ENCODE measurements around the gene SKAP1.
A peak's percentile ranks its signal among the peaks of the same experiment; 100 is the strongest.
"Not testable (repeated sequence)": the region's sequence is repeated elsewhere in the genome, so short reads cannot be mapped to it uniquely, and the experiment has no call there.

SKAP1 gene

DNA sequence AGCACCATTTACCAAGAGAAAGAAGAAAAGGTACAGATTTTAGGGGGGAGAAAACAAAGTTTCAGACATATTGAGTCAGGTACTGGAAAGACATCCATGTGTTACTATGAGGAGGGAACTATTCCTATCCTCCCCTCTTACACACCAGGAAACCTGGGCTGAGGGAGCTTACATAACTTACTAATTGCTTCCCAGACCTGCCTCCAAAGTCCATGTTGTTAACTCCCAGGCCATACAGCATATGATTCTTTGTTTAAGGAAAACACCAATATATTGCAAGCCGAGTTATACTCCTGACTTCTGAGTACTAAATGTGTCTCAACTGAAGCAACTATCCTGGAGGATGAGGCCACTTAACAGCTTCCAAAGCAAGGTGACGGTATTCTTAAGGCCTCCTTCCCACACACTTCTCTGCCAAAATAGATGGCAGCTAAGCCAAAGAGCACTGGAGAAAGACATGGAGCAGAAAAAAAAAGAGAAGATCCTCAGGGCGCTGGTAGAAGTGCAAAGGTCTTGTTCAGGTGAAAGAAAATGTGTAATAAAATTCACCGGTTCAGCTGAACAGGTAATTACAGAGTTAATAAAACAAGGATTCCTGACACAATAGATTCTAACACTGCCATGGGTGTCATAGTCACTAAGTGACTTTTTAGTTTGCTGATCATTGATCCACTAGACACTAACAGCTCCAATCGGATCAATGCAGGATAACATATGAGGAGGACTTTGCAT is 151.1 kb downstream of the SKAP1 start:
- DNase-seq: no peak

- DNase-seq: no peak
Measured at GRCh38 chr17:48276776-48277175, 153.2 kb downstream of the SKAP1 start.

DNA sequence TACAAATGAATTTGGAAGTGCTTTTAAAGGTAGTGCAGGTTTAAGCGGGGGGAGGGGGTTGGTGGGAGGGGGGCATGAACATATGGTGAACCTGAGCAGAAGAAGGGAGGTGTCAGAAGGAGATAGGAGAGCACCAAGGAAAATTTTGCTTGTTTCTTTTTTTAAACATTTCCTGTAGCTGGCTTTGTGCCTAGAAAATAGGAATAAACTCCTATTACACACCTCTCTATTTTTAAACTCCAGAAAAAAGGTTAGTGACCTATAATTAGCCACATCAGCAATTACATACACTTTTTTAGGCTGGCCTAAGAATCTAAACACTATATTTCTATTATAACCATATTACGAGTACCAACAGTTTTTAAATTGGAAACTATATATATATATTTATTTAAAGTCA is 159.1 kb downstream of the SKAP1 start:
- DNase-seq: no peak

DNA sequence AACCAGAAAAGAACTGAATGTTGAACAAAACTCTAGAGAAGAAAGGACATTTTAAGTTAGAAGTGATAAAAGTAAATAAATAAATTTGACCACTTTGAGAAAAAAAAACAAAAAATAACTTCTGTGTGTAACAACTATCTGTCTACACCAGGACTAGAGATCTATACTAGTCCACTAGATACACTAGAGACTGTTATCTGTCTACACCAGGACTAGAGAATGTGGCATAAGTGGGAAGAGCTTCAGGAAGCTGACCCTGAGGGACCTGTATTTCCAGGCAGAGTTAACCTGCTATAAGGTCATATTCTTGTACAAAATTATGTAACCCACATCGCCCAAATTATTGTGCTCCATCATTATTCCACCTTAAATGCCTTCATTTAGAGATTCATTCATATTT is 160.8 kb downstream of the SKAP1 start:
- no peak for DNase-seq

- DNase-seq: no peak
Measured at GRCh38 chr17:48263731-48264035, 166.3 kb downstream of the SKAP1 start.

DNA sequence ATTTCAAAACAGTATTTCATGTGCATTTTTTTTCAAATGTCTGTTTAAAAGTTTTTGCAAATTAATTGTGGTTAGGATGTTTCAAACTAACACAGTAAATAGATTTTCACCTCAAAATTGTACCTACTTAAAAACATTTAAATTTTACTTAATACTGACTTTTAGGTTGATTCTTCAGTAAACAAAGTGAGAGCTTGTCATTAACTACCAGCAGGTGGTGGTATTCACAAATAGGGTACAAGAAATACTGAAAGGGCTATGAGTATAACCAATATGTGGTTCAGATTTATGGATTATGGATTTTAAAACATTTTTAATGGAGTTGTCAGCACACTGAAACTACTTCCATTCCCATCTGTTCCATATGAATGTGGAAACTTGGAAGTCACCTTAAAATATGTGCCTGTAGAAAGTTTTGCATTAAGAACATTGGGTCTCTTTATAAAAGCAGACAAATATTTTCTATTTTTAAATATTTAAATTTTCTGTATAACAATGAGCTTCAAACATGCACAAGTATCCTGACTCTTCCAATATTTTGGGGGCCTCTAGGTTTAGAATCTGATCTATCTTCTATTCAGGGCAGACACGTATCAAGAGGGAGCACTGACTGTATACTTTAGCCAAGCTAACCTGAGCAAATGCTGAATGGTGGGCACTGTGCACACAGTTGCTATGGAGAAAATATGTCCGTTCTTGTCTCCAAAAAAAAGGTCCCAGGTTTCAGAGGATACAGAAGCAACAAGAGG is 166.9 kb downstream of the SKAP1 start:
- DNase-seq: peak; percentile 34

GRCh38 chr17:48261297-48261880 is 168.6 kb downstream of the SKAP1 start:
- DNase-seq: peak; percentile 14

DNA sequence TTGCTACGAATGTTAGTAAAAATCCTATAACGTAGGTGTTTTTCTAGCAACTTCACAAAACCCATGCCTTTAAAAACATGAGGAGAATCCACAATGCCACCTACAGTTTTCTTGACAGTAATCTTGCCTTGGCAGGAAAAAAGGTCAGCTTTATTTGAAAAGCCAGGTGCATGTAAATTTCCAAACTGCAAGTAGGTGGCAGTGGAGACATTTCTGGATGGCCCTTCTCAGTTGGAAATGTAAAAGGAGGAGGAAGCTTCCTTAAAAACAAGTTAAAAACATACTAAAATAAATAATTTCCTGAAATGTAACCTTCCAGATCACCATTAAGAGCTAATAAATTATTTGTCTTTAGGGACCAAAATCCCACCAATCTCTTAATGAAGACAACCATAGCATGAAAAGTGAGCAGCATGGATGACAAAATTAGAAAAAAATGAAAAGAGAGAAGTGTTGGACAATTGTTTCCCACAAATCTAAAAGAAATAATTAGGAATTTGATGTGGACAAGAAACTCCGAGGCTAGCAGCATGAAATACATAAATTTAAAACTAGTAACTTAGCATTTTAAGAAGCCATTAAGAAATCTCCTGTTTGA is 170.2 kb downstream of the SKAP1 start:
- peak; percentile 45 for DNase-seq

GRCh38 chr17:48258331-48258730 is 171.7 kb downstream of the SKAP1 start:
- DNase-seq: no peak

DNA sequence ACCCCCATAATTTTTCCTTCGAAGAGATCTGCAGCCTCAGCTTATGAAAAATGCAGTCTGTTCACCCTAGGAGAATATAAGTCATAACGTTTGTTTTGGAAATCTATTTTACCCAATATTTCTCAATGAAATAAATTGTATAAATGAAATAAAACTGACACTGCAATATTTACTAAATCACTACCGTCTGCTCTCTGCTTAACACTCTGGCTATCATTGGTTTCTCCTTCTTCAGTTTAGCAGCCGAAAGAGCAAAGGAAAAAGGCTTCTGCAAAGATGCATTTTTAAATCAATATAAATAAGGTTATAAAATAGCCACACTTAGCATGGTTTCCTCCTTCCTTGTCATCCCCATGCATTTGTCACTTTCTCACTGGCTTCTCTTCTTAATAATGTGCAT is 174.3 kb downstream of the SKAP1 start:
- no peak for DNase-seq

DNA sequence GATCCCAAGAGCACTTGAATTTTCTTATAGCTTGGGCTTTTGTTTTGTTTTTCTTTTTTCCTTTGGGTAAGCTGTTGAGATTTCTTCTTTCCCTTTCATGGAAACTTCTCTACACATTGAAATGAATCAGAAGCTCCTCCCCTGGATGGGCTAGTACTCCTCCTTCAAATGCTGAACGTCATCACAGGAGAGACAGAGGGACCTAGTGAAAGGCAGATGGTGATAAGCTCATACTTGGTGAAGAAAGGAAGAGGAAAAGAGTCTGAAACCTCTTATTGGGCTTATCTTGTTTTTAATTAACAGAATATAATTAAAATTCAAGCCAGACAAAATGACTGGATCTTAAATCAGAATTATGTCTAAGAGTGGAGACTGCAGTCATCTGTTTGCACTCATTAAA is 175.1 kb downstream of the SKAP1 start:
- no peak for DNase-seq

GRCh38 chr17:48253975-48254374 is 176.0 kb downstream of the SKAP1 start:
- DNase-seq: no peak

DNA sequence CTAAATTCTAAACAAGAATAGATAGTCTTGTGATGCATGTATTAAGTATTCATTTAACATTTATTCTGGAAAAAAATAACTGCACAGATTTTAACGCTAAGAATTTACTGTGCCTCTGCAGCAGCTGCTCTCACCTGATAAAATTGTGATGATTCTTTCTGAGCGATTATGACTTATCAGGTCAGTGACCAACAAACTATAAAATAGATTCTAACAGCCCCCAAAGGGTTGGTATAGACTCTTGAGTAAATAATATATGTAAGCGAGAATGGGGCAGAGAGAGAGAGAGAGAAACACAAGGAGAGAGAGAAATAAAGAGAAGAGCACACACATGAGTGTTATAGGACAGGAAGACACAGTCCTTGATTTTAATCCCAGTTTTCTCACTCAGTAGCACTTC is 178.1 kb downstream of the SKAP1 start:
- no peak for DNase-seq

- no peak for DNase-seq
Measured at GRCh38 chr17:48250949-48251348, 179.1 kb downstream of the SKAP1 start.

GRCh38 chr17:48250059-48250458 is 180.0 kb downstream of the SKAP1 start:
- DNase-seq: not testable (repeated sequence)

GRCh38 chr17:48247603-48248002 is 182.4 kb downstream of the SKAP1 start:
- DNase-seq: no peak

DNA sequence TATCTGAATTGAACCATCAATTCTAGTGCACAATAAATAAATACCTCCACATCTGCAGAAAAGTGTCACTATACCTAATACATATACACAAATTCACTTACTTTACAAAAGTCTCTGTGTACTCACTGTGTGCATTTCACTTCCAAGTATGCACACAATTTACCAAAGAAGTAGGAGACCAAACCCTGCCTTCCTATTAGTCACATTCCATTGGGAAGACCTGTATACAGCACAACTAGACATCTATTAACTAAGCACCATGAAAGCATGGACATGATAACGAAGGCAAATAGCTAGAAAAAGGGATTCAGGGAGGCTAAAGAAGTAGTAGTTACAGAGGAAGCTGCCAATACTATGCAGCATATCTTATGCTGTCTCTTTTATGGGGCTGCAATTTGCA is 183.0 kb downstream of the SKAP1 start:
- no peak for DNase-seq

DNA sequence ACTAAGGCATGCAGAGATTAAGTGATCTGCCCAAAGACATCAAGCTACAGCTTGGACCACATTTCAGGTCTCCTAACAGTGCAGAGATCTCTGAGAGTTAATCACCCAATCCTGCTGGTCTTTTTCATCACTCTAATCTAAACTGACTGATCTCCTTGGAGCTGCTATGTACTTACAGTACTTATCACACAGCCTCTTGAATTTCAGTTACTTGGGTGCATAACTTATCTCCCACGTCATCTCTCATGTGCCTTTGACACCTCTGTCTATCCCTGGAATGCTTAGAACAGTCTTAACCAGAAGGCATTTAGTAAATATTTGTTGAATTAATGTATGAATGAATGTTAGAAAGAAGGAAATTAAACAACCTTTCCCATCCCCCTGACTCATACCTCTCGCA is 183.4 kb downstream of the SKAP1 start:
- no peak for DNase-seq

- DNase-seq: not testable (repeated sequence)
Measured at GRCh38 chr17:48245465-48246033, 184.5 kb downstream of the SKAP1 start.

DNA sequence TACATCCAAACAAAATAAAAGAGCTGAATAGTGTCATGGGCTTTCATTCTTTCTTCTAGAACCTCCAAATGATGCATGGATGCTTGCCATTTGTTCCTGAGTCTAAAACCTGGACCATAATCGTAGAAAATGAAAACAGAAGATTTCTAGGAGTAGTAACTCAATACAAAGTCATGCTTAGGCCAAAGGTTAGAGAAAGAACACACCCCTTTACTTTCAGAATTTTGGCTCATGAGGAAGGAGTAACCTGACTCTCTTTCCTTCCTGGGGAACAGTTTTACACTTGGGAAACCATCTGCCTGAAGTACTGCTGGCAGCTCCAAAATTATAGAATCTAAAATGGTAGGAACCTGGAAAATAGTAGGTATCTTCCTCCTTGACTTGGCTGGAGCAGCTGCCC is 185.2 kb downstream of the SKAP1 start:
- DNase-seq: no peak

DNA sequence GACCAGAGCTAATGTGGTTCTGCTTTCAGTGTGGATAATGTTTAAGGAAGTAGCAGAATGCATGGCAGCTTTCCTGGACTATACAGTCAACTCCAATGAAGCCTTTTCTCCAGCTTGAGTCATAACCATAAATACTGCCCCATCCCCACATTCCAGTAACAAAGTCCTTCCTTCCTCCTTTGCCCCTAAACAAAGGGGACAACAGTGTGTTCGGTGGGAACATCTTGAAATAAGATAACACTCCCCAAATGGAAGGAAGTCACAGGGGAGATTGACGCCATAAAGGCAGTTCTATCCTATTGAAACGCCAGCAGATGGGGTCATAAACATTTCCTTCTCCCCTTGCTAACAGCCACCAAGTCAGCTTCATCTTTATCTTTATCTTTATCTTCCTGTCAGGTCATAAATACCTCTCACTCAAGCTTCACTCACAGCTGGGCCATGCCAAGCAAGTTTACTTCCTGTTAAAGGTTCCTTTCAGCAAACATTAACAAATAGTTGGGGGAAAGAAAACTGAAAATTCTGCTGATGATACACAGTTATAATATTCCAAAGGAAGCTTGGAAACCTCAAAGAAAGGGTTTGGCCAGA is 185.8 kb downstream of the SKAP1 start:
- DNase-seq: no peak

DNA sequence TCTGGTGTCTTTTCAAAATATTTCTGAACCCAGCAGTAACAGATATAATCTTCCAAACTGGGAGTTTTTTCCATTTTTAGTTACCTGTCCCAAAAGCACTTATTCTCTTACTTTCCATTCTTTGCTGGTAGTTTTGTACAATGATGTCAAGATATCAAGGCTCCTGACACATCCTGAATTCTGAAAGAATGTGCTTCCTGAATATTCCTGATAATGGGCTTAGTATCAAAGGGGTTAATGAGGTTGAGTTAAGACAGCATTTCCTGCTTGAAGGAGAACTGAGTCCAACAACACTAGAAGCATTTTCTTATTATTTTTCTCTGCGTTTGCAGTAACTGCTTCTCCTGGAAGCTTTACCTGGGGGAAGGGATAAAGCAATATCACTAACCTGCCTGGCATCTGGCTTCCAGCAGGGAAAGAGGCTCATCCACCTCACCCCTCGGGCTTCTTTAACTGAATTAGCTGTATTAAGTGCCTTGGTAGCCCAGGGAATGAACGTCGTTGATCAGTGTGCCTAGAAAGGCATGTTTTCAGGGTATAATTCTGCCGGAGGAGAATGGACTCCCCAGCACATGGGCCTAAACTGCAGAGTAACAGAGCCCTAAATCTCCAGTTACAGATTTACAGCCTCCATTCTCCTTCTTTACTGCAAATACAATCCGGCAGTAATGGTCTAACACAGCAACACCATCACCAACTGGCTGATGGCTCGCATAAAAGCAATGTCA is 188.1 kb downstream of the SKAP1 start:
- DNase-seq: no peak

All from NCI-H1105 treated with DMSO at 0.1 percent for 48 hours (cell line).